GM19468 (cell line): ENCODE data around the gene GRID1.

Source experiments
- ATAC-seq: cut with Tn5 transposase; IDR thresholded peaks from one replicate; pipeline ENCODE4 v1.9.1; 2021; ENCODE audit warnings: mild to moderate bottlenecking, moderate library complexity, moderate number of reproducible peaks; ENCODE audit not compliant: unreplicated experiment; ENCODE audit errors: extremely low read depth

The GRID1 gene

DNA sequence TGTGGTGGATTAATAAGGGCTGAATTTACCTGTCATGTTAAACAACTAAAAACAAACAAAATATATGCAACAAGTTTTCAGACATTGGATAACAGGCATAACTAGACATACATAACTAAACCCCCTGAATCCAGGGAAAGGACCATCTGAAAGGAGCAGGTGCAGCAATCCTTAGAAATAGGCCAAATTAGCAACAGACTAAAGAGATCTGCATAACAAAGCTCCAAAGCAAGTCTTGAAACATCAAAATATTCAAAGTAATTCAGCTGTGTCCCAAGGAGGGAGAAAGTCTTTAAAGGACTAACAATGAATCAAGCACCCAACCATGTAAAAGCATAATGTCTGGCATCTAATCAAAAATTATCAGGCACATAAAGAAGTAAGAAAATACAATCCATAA, 475.1 kb downstream of the GRID1 start:
- no peak for ATAC-seq

DNA sequence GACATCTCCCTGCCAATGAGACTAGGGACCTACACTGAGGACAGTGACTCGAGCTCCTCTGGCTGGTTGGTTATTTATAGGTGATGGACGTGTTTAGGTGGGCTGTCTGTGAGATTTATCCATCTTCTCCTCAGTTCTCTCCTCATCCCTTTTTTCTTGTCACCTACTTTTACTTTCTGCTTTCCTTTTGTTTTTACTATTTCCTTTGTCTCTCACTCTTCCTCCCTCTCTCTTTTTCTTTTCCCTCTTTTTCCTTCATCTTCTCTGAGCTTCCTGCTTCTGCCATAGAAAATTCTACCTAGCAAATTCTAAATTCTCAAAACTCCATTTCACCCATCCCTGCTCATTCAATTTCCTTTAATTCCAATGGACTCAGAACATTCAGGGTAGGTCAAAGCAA, 478.0 kb downstream of the GRID1 start:
- no peak for ATAC-seq

DNA sequence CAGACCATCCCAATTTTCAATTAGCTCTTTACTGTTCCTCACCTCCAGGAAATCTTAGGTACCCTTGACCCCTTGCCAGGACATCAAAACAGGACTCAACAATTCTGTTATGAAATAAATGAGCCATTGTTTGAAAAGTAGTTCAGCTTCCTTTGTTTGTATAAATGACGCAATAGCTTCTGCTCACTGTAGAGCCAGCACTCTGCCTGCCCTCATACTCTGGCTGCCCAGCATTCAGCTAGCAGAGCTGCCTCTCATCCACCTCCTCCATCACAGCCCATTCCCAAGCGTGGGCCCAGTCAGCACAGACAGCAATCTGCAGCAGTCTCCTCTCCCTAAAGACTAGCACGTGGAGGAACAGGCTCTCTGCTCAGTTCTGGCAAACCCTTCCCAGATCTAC, 478.6 kb downstream of the GRID1 start:
- ATAC-seq, result no peak

DNA sequence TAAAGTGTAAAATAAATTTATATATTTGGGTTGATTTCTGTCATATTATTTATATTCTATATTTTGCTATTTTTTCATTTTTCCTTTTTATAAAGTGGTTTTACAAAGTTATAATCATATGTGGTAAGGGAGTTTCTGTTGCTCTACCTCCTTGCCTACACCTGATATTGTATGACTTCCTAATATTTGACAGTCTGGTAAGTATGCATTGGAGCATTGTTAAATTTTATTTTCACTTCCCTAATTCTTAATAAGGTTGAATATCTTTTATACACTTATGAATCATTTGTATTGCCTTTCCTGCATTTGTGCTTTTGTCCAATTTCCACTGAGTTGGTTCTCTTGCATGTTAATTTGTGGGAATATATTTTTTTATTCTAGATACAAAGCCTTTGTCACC, 492.4 kb downstream of the GRID1 start:
- no peak for ATAC-seq

DNA sequence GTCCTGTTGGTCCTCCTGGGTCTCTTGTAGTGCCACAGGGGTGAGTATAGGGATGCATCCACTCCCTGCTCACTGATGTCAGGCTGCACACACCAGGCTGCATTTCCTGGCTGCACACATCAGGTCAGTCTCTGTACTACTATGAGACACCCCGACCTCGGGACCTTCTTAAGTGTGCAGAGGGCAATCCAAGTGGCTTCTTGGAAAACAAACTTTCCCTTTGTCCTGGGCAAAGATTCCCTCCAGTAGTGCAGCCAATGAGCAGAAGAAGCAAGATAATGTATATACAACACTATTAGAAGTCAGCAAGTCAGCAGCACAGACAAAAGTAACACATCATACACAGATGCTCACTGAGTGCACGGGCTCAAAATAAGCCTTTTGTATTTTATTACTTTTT, 493.5 kb downstream of the GRID1 start:
- ATAC-seq, result no peak

DNA sequence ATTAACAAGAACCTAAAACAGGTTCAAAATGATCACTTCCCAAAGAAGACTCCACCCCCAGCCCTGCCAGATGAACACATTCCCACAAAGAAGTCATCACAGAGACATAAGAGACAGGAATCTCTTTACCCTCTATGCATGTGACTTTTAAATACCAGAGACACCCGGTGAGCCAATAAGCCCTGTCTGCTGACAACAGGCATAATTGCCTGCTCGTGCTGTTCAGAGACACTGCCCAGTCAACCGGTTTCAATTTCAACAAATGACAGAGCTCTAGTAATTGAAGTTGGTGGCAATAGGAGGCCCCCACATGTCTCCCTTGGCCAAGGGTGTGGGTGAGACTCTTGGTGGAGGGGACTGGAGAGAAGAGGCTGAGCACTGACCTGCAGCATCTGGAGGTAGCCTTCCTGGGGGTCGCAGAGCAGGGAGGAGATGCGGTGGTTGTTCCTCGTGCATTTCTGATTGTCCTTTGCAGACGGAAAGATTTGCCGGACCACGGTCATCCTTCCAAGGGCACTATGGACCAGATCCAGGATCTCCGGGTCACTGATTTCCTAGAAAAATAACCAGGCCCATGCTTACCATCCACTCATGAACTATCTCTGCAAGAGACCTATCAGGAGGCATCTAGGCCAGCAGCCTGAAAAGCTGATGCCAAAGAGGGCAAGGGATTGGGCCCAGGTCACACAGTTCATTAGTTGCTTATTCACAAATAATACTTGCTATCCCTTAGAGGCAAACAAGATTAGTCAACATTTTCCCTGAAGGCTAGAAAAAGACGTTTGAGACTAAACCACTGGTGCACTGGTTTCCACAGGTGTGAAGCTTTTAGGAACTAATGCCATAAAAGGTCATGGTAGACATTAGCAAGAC, 497.7 kb downstream of the GRID1 start:
- ATAC-seq, result no peak

DNA sequence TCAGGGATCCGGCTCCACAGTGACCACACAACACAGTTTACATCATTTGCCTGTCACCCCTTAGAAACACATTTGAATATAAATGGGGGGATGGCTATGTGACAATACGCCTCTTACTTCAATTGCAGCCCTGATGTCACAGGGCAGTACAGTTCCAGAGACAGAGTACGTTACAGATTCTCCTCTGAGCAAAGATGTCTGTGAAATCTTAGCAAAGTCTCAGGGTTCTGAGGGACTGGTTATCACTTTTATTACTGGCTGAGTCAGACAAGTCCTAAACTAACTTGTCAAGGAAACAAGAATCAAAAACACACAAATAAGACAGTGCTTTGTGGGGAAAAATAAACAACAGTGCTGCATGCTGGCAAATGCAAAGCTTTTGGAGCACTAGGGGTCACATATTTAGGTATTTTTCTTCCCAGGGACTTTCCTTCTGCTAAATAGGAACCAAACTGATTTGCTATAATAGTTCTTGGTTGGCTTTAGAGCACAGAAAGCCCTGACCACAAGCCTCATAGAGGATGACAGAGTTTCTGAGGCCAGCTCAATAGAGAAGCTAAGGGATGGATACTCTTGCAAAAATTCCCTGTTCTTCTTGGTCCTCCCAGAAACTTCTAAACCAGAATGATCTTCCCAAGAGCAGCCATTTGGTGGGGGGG, 501.6 kb downstream of the GRID1 start:
- ATAC-seq, result no peak

DNA sequence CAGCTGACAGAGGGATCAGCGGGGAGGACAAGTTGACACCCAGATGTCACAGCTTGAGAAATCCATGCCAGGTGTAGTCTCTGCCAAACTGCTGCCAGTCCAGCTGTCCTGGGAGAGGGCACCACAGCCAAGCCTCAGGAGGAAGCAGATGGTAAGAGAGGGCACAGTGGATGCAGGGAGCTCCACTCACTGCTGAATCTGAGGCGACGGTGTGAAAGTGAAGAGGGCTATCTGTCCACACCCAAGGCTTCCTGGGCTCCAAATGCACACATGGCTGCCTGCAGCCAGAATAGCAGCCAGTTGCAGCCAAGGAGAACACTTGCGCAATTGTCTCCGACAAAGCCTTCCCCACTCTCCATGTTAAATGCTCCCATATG, 502.4 kb downstream of the GRID1 start:
- no peak for ATAC-seq

DNA sequence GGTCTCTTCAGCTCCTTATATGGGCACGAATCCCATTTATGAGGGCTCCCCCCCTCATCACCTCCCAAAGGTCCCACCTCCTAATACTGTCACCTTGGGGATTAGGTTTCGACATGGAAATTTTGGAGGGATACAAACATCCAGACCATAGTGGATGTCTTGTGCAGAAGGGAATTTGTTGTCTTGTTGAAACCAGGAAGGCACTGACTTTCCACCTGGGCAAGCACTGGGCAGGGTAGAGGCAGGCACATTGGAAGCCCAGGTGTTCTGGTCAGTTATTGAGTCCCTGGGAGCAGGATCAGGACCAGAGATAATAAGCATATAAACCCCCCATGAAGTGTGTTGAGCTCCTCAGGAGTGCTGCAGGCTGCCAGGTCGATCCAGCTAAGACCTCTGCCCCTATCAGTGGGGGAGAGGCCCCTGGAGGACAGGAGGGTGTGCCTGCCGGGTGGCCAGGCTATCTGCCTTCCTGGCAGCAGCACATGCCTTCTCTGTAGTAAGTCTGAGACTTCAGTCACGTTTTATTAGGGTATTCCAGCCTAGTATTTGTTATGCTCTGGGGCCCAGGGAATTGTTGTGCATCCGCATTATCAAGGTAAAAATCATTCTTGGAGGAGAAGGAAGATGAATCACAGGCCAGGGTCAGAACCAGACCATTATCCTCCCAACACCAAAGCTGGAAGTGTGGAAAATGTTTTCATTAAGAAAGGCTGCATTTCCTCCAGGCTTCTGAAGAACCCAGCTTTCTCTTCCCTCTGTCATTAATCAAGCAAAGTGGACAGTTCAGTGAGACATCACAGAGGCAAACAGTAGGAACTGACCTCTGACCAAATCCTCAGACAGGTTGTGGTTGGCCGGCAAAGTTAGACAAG, 503.1 kb downstream of the GRID1 start:
- ATAC-seq, result no peak

DNA sequence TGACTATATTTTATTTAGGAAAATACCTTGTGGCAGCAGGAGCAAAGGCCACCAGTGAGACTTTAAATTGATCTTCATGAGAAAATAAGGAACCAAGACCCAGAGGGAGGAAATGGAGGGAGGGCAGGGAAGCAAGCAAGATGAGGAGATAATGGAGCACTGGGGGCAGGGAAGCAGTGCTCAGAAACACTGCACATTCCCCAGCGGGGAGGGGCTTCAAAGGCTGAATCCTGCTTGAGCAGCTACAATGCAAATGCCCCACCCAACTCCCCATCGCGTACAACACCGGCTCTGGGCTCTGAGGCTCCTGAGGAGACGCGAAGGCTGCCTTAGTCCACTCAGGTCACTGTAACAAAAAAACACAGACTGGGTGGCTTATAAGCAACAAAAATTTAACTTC, 503.8 kb downstream of the GRID1 start:
- no peak for ATAC-seq

DNA sequence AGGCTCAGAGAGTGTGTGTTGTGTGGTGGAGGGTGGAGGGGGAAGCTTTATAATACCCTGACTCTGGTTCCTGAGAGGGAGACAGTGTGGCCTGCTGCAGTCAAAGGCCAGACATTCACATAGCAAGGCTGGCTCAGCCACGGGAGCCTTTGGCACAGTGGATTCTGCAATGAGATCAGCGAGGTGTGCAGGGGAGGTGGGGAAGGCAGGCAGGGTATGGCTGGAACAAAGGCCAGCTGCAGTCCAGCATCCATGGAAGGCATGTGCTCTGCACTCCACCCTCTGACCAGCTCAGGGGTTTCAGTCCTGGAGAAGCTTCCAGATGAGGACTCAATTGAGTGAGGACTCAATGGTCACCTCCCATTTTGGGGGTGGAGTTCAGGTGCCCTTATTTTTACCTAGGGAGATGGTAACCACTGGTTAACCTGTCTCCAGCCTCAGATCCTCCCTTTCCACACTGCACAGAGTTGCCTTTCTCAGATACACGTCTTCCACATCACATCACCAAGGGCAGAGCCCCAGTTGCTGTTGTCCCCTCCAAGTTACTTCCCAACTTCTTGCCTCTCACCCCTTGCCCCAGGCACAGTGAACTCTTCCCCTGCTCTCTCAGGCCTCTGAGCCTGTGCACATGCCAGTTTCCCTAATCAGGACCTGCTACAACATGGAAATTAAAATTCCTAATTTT, 504.9 kb downstream of the GRID1 start:
- no peak for ATAC-seq

DNA sequence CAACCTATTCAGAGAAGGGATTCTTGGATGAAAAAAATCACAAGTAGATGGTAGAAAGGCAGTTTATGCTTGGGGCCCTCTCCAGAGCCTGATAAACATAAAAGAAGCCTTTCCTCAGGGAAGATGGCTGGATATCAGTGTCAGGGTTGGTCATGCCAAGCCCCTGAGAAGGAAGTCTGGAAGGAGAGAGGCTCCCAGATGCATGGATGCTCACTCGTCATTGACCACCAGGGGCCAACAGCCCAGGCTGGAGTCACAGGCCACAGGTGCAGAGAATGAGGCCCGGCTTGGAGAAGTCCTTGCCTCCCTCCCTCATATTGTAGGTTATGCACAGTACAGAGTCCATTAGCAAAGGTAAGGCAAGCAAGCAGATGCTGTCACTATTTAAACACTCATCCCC, 506.7 kb downstream of the GRID1 start:
- ATAC-seq, result no peak

DNA sequence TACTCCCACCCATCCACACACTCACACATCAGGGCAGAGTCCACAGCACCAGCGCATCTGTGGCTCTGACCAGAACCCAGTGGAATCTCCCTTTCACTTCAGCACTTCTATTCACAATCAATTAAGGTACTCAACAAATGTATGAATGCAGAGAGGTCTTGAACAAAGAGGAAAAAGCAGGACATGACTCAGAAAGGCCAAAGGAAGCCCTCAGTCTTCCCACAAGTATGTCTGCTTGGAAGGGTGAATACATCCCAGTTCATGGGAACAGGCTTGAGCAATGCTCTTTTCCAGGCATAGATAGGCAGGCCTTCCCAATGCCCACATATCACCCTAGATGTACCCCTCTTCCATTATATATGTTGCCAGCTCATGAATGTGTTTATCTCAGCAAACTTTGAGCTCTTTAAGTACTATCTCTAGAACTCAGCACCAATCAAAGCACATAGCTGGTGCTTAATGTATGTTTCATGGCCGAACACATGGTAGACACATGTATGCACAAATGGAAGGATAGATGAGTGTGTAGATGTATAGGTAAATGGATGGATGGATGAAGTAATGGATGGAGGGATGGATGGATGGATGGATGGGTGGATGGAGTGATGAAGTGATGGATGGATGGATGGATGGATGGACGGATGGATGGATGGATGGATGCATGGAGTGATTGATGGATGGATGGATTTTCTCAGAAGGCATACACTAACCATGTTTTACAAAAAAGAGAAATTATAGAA, 507.6 kb downstream of the GRID1 start:
- no peak for ATAC-seq

DNA sequence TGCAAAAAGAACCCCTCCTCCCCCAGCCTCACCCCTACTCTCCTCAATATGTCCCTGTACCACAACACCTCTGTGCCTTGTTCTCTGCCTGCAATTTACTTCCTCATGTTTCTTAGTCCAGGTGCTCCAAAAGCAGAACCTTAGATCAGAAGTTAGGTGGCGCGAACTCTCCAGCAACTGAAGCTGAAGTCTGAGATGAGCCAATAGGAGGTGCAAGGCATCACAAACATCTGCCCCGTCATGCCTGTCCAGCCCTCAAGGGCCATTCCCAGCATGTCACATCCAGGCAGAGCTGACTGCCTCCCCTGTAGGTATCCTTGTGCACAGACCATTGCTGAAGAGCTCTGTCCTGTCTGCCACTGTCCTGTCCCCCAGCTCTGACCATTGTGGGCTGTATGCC, 508.8 kb downstream of the GRID1 start:
- no peak for ATAC-seq

DNA sequence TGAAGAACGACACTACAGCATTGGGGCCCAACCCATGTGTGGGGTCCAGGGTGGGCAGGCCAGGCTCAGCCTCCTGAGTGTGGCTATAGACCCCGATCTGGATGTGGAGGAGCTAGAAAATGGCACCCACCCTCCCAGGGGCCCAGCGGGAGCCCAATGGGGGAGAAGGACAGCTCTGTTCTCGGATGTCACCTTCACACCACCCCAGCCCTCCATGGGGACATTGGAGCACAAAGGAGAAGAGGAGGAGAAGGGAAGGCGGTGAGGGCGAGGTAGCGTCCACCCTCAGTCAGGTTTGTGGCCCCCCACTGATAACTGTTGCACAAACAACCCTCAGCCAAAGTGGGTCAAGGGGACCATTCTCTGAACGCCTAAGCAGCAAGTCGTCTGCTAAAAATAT, 509.3 kb downstream of the GRID1 start:
- no peak for ATAC-seq

DNA sequence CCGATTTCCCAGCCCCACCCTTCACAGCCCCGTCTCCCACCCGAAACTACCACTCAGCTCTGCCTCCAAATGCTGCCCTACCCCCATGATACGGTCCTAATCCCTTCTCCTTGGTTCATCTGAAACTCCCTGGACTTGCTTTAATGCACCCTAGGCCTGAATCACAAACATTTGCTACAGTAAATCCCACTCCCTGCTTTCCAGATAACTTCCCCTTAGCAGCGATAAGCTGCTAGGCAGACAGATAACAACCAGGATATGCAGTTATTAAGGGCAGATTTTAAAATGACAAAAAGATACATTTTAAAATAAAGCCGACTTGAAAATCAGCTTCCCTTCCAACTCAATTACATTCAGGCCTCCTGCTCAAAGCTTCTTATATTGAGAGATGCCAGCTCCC, 514.7 kb downstream of the GRID1 start:
- no peak for ATAC-seq

DNA sequence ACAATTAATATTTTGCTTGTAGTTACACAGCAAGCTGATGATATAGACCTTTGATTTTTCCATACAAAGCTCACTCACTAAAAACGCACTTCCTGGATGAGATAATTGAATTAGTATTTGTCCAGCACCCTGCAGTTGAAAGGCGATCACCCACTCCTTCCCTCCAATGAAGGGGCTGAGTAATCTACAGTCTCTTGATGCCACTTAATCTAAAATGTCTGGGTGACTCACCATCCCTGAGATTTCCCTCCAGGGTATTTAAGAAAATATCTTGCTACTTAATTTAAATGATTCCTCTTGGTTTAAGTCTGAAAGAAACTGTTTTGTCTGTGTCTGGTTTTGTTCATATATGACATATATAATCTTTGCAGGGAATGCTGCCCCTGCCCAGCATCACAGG, 515.3 kb downstream of the GRID1 start:
- ATAC-seq, result no peak

DNA sequence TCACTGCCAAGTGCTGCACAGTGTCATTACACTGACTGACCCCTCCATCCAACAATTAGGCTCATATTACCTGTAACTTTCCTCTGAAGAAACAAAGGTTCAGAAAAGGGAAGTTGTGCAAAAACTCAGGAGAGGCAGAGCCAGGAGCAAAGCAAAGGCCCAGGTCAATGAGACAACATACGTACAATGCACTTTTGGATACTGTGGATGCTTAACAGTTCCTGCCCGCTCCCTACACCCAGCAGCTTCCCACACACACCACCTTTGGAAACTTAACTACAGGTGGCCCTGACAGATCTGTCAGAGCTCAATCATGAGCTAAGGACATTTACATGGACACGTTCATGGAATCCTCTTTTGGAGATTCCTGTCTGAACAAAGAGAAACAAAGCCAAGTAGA, 515.9 kb downstream of the GRID1 start:
- no peak for ATAC-seq

DNA sequence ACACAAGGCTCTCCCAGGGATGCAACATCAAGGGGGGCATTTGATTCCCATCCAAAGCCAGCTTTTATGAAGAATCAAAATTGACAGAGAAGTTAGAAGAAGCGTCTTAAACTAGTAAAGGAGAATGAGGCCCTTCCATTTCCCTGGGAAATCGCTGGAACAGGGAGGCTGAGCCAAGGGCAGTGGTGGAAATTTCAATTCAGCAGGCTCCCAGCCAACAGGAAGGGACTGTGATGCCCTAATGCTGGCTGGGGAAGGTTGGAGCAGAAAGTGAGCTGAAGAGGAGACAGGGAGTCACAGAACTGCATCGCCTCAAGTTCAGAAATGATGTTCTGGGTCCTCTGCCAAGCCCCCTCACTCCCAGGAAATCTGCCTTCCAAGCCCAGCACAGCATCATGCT, 517.3 kb downstream of the GRID1 start:
- ATAC-seq, result no peak

DNA sequence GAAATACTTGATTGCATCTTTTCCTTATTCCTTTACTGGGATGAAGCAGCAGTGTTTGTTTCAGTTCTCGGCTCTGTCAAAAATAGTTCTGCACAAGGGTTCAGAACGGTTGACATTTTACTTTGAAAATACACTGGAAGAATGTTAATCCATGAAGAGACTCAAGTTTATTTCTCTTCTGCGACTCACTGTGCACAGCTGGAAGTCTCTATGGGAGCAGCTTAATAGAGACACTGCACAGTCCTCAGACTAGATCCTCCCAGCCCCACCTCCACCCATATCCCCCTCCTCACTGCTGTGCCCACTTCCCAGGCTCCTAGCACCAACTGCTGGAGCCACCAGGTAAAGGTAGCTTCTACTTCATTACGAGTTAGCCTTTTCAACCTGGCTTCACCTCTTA, 517.8 kb downstream of the GRID1 start:
- ATAC-seq, result no peak
